ENCODE data around the gene GRIK5. TPM values are rescaled to one million over a fixed set of nuclear protein-coding genes. Genes with fewer than 3 reads are reported as not detected.

The GRIK5 gene
- total and polyA plus RNA-seq, 2 of the 8 experiments (the other 6 are each of a cell fraction or from before 2014, with no cell fraction given) = 17.8 to 42.9 TPM

DNA sequence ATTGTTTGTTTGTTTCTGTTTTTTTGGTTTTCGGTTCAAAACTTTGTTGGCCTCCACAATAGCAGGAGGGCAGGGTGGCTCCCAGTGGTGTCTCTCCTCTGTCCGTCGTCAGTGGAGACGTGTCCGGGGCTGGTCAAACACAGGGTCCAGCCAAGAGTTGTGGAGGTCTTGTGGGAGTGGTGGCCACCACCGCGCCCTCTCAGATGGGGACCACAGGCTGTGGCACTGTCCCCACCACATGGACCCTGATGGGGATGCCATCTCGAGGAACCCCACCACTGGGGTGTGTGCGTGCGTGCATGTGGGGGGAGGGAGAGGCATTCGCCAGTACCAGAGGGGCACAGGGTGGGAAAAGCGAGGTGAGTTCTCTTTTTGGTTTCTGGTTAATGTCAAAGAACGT, 19.8 kb upstream of the GRIK5 start:
- H2BK5ac ChIP-seq (ENCODE audit: low read depth, low read length) = no peak overlapping the region
- no peak overlapping the region for H3K4me3 ChIP-seq (ENCODE audit: extremely low read depth in 1 of 4, insufficient read depth in 2 of 4, low read depth in 3 of 4, low read length in 4 of 4)
- TF ChIP-seq SP1 (IDR thresholded peaks at IDR 0.05; ENCODE audit: low read depth, low read length) = no peak
- no peak for TF ChIP-seq CHD1 (IDR thresholded peaks at IDR 0.05; ENCODE audit: low read depth, low read length)
- no peak for TF ChIP-seq TCF12 (IDR thresholded peaks at IDR 0.05; ENCODE audit: low read depth, low read length)
- TF ChIP-seq, protein P1, sequence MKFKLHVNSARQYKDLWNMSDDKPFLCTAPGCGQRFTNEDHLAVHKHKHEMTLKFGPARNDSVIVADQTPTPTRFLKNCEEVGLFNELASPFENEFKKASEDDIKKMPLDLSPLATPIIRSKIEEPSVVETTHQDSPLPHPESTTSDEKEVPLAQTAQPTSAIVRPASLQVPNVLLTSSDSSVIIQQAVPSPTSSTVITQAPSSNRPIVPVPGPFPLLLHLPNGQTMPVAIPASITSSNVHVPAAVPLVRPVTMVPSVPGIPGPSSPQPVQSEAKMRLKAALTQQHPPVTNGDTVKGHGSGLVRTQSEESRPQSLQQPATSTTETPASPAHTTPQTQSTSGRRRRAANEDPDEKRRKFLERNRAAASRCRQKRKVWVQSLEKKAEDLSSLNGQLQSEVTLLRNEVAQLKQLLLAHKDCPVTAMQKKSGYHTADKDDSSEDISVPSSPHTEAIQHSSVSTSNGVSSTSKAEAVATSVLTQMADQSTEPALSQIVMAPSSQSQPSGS (IDR thresholded peaks at IDR 0.05; ENCODE audit: low read length) = no peak
- no peak for TF ChIP-seq SRF (IDR thresholded peaks at IDR 0.05; ENCODE audit: low read depth, low read length)
- TF ChIP-seq, protein P2, sequence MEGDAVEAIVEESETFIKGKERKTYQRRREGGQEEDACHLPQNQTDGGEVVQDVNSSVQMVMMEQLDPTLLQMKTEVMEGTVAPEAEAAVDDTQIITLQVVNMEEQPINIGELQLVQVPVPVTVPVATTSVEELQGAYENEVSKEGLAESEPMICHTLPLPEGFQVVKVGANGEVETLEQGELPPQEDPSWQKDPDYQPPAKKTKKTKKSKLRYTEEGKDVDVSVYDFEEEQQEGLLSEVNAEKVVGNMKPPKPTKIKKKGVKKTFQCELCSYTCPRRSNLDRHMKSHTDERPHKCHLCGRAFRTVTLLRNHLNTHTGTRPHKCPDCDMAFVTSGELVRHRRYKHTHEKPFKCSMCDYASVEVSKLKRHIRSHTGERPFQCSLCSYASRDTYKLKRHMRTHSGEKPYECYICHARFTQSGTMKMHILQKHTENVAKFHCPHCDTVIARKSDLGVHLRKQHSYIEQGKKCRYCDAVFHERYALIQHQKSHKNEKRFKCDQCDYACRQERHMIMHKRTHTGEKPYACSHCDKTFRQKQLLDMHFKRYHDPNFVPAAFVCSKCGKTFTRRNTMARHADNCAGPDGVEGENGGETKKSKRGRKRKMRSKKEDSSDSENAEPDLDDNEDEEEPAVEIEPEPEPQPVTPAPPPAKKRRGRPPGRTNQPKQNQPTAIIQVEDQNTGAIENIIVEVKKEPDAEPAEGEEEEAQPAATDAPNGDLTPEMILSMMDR (IDR thresholded peaks at IDR 0.05; ENCODE audit: control extremely low read depth in 1 of 3, insufficient read depth in 1 of 3, low read depth in 1 of 3, low read length in 3 of 3) = no peak
- no peak for TF ChIP-seq HDAC6 (IDR thresholded peaks at IDR 0.05; ENCODE audit: low read depth, low read length)
- no peak for TF ChIP-seq NRF1 (IDR thresholded peaks at IDR 0.05; ENCODE audit: low read depth, low read length)
- TF ChIP-seq TBP (IDR thresholded peaks at IDR 0.05; ENCODE audit: low read depth, low read length) = no peak
- TF ChIP-seq KDM1A (IDR thresholded peaks at IDR 0.05; ENCODE audit: borderline replicate concordance, low read length) = no peak
- no peak for TF ChIP-seq CBX5 (IDR thresholded peaks at IDR 0.05; ENCODE audit: low read depth, low read length)
- CTCF ChIA-PET (ENCODE audit: partially characterized antibody) = interaction anchor here (1.1 to 1.2 kb wide), 2 partner anchors 19 to 60 kb away, joined by 3 to 4 read pairs; no protein-coding TSS in a partner anchor
- no peak overlapping the region for H3K23ac ChIP-seq (ENCODE audit: insufficient read length)
- H3K79me1 ChIP-seq (ENCODE audit: low read depth, low read length) = no peaks in the 10 kb centered on the region
- H3K79me2 ChIP-seq (ENCODE audit: control insufficient read depth in 1 of 2, insufficient read depth in 2 of 2, low read length in 2 of 2) = no peaks in the 10 kb centered on the region
- H3K9ac ChIP-seq (replicated peaks in 1 of 4; ENCODE audit: extremely low read depth in 1 of 4, low read depth in 3 of 4, low read length in 3 of 4) = no peak overlapping the region
- H2BK15ac ChIP-seq (ENCODE audit: low read length) = no peak overlapping the region
- H3K4me2 ChIP-seq (ENCODE audit: insufficient read depth in 1 of 2, low read depth in 2 of 2, low read length in 2 of 2) = no peak overlapping the region
- no peaks in the 10 kb centered on the region for H3K23me2 ChIP-seq (ENCODE audit: low read depth, low read length)
- no peaks in the 10 kb centered on the region for H3K9me3 ChIP-seq (ENCODE audit: insufficient read depth in 2 of 2, low read depth in 1 of 2, low read length in 1 of 2)
- H3K14ac ChIP-seq (ENCODE audit: insufficient read length) = no peak overlapping the region
- H2BK20ac ChIP-seq (ENCODE audit: low read length) = no peak overlapping the region
- no peak overlapping the region for H3K4ac ChIP-seq (replicated peaks; ENCODE audit: insufficient read length, low read depth, low read length)
- H2AFZ ChIP-seq (ENCODE audit: low read length) = no peak overlapping the region
- H3K27ac ChIP-seq (ENCODE audit: low read depth, low read length) = no peak overlapping the region
- peaks cover 0 to 2% (median under 1%) of the 10 kb centered on the region in 4 experiments; a peak in 2 of 7 replicates for H3K27me3 ChIP-seq (replicated peaks in 1 of 4; ENCODE audit: control insufficient read depth in 3 of 4, extremely low read depth in 1 of 4, insufficient read depth in 3 of 4, low read length in 3 of 4)
- no peak overlapping the region for H2BK120ac ChIP-seq (replicated peaks; ENCODE audit: low read depth, low read length)
- FAIRE-seq = no peak
- H3K4me1 ChIP-seq (replicated peaks in 1 of 4; ENCODE audit: control insufficient read depth in 3 of 4, insufficient read depth in 4 of 4, low read length in 3 of 4) = peaks cover 0 to 9% (median 2%) of the 10 kb centered on the region in 4 experiments; a peak in 3 of 7 replicates
- no peak overlapping the region for H3K18ac ChIP-seq (ENCODE audit: extremely low read depth, low read length)
- POLR2A ChIA-PET (ENCODE audit: partially characterized antibody) = interaction anchor here (0.9 kb wide), 1 partner anchor 14 kb away, joined by 3 read pairs; the partner anchor contains the start of gene ZNF574
- H3K56ac ChIP-seq (replicated peaks; ENCODE audit: insufficient read length, low read depth, low read length) = no peak overlapping the region
- H4K8ac ChIP-seq (ENCODE audit: extremely low read depth, insufficient read depth, low read length) = no peak overlapping the region
- no peak overlapping the region for H2BK12ac ChIP-seq (ENCODE audit: low read depth, low read length)
- no peak overlapping the region for H4K5ac ChIP-seq (ENCODE audit: insufficient read length, low read depth, low read length)
- no peak overlapping the region for H4K91ac ChIP-seq (replicated peaks; ENCODE audit: insufficient read length, low read length)
- 95% methylated on average over 13 of the region's 13 CpGs; no CpG with 5 or more reads in 1 of the 2 experiments for WGBS, 2 experiments (ENCODE audit: extremely low coverage in 1 of 2, insufficient coverage in 1 of 2, insufficient read length in 1 of 2, insufficient replicate concordance in 2 of 2, low coverage in 1 of 2, low lambda C conversion rate in 2 of 2, missing lambda C conversion rate in 1 of 2)
- H2AK5ac ChIP-seq (ENCODE audit: low read depth, low read length) = no peak overlapping the region
- H3K36me3 ChIP-seq (ENCODE audit: control insufficient read depth in 2 of 4, insufficient read depth in 4 of 4, low read length in 3 of 4) = no peaks in the 10 kb centered on the region
- no peak for DNase-seq (ENCODE audit: low read depth in 1 of 2, low spot score in 2 of 2)
- H4K20me1 ChIP-seq (replicated peaks in 1 of 2; ENCODE audit: control insufficient read depth in 1 of 2, insufficient read depth in 2 of 2, low read length in 2 of 2) = no peaks in the 10 kb centered on the region
